Kidney epithelial cell (primary cell): Measurements from ENCODE around the gene SH3RF3. TPM values are rescaled to one million over a fixed set of nuclear protein-coding genes. Genes with fewer than 3 reads are reported as not detected.

Source experiments
- DNase-seq: peaks from one replicate; pipeline ENCODE4 v3.0.0-alpha.2; 2010; ENCODE audit warnings: low read depth
- H3K27me3 ChIP-seq: 2 replicates; pipeline ENCODE4 v1.6.0; 2011; ENCODE audit warnings: low read length; ENCODE audit not compliant: control insufficient read depth, insufficient read depth
- H3K36me3 ChIP-seq: 2 replicates; pipeline ENCODE4 v1.5.1; 2011; ENCODE audit warnings: low read length; ENCODE audit not compliant: control insufficient read depth, insufficient read depth
- H3K4me3 ChIP-seq: 2 replicates; pipeline ENCODE4 v1.5.1; 2011; ENCODE audit warnings: low read depth, mild to moderate bottlenecking, control low read depth, low read length
- total RNA-seq: library from RNA; depleted of rRNA; stranded (reverse); fragments of >200 nt; gene quantifications from 2 replicates; pipeline ENCODE4 v1.2.3, GENCODE V29; 2015
- TF ChIP-seq, protein P1 (sequence below): IDR thresholded peaks from 2 replicates; pipeline ENCODE4 v1.5.1; 2011; ENCODE audit warnings: mild to moderate bottlenecking, moderate library complexity, low read length, control low read depth, inconsistent platforms; ENCODE audit not compliant: insufficient read depth, poor library complexity, severe bottlenecking

Gene SH3RF3
- total RNA-seq, 1 donor from 2014 or later, result 9.6 TPM

DNA sequence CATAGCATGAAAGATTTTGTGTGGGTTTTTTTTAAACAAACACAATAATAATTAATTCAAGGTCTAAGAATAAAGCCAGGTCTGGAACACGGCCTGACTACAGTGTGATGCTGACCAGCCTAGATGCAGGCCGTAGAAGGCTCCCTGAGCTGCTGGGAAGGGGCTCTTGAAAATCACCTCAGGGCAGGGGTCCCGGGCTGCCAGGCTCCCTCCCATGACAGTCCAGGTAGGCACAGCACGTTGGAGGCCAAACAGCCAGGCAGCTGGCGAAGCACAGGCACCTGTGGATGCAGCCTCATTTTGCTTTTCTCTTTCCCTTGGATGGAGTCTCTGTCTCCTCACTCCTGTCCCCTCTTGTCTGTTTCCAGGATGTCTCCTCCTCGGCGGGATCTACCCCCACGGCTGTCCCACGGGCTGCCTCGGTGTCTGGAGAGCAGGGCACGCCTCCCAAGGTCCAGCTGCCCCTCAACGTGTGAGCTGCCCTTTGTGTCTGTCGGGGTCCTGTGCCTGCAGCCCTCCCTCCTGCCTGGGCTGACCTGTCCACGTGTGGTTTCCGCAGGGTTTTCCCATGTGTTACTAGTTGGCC lies 290.3 kb downstream of the SH3RF3 start:
- DNase-seq, result no peak
- no peaks in the 10 kb centered on the region for H3K36me3 ChIP-seq
- no peak overlapping the region for H3K4me3 ChIP-seq
- TF ChIP-seq, protein P1, sequence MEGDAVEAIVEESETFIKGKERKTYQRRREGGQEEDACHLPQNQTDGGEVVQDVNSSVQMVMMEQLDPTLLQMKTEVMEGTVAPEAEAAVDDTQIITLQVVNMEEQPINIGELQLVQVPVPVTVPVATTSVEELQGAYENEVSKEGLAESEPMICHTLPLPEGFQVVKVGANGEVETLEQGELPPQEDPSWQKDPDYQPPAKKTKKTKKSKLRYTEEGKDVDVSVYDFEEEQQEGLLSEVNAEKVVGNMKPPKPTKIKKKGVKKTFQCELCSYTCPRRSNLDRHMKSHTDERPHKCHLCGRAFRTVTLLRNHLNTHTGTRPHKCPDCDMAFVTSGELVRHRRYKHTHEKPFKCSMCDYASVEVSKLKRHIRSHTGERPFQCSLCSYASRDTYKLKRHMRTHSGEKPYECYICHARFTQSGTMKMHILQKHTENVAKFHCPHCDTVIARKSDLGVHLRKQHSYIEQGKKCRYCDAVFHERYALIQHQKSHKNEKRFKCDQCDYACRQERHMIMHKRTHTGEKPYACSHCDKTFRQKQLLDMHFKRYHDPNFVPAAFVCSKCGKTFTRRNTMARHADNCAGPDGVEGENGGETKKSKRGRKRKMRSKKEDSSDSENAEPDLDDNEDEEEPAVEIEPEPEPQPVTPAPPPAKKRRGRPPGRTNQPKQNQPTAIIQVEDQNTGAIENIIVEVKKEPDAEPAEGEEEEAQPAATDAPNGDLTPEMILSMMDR, result no peak
- H3K27me3 ChIP-seq, result no peaks in the 10 kb centered on the region

DNA sequence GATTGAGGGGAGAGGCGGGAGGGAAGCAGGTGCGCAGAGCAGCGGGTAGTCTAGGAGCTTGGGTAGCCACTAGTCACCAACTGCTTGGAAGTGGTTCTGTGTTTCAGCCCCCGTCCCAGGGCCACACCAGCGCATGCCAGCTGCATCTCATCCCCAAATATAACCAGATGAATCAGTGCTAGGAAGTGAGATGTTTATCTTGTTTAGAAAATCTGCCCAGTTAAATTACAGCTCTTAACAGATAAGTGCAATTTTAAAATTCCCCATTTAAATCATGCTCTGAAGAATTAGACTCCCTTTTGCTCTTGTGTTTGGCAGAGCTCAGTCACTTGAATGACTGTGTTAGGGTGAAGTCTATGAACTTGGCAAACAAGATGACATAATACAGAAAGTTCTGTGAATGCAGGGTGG lies 291.0 kb downstream of the SH3RF3 start:
- no peak overlapping the region for H3K4me3 ChIP-seq
- TF ChIP-seq, protein P1, result no peak
- no peaks in the 10 kb centered on the region for H3K27me3 ChIP-seq
- H3K36me3 ChIP-seq, result no peaks in the 10 kb centered on the region
- DNase-seq, result no peak

DNA sequence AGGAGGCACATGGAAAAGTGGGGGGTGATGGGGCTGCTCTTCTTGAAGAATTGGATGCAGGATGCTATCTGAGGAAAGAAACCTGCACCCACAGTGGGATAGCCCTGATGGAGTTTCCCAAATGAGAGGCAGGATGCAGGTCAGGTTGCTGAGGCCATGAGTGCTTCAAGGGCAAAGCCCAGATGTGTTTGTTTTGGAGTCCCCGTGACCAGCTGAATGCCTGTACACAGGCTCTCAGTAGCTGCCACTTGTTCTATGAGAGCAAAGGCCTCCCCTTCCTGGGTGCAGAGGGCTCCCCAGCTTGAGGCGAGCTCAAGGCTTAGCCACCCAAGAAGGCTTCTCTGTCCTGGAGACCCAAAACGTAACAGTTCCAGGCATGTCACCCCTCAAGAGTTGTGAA lies 292.1 kb downstream of the SH3RF3 start:
- TF ChIP-seq, protein P1, result no peak
- Histone ChIP-seq H3K36me3 (no peaks in the 10 kb centered on the region), H3K27me3 (no peaks in the 10 kb centered on the region), H3K4me3 (no peak overlapping the region)
- DNase-seq, result no peak

DNA sequence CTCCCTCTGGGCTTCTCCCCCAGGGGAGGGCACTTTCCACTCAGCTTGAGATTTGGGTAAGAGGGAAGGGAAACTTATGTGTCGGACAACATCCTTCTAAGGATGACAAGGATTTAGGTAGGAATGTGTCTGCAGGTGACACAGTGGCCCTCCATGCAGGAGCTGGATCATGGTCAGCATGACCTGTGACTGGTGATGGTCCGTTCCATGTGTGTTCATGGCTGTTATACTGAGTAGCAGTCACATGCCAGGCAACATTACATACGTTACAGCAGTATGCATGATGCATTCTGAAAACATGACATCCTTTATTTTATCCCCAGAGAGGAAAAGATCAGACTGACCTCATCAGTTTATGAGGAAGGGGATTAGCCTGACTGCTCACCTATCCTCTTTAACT lies 292.6 kb downstream of the SH3RF3 start:
- DNase-seq, result no peak
- no peaks in the 10 kb centered on the region for H3K27me3 ChIP-seq
- H3K36me3 ChIP-seq, result no peaks in the 10 kb centered on the region
- H3K4me3 ChIP-seq, result no peak overlapping the region
- TF ChIP-seq, protein P1, result no peak

DNA sequence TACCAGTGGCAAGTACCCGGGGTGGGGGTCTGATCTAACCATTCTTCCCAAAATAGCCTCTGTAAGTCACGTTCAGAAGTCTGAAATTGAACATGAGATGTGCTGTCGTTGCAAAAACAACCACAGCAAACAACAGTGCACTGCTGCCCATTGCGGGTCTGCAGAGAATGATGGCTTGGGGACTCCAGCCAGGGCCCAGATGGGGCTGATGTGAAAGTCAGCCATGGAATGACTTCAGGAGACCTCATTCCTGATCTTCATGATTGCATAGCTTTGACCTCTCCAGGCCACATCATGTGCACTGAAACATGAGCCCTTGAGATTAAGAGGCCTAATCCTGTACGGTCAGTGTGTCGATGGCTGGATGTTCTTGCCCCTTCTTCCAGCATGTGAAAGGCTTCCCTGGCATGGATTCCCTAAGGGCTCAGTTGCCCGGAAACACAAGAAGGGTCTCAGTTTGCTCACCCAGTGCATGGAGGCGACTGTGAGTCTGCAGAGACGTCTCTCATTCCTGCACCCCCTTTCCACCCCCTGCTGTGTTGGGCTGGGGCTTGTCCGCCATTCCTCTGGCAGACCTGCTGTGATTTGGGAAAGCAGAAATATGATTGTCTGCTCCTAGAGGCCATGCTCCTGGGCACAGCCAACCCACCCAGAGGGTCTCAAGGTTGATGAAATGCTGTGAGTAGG lies 293.2 kb downstream of the SH3RF3 start:
- TF ChIP-seq, protein P1, result no peak
- no peaks in the 10 kb centered on the region for H3K27me3 ChIP-seq
- no peaks in the 10 kb centered on the region for H3K36me3 ChIP-seq

More for the DNA sequence above, 293.2 kb downstream of the SH3RF3 start:
- no peak overlapping the region for H3K4me3 ChIP-seq
- DNase-seq, result no peak
